SU-DHL-6 (cell line): ENCODE results near the gene KIF2A.

Source experiments
- H2AFZ ChIP-seq: fragments of 200-600 bp; sonication (generic); 2 replicates; pipeline ENCODE4 v1.6.1; 2014; ENCODE audit warnings: low read depth, mild to moderate bottlenecking, moderate library complexity, mixed read lengths, antibody characterized with exemption, low read length; ENCODE audit not compliant: severe bottlenecking
- H3F3A ChIP-seq: fragments of 200-600 bp; shearing (Covaris generic); 2 replicates; pipeline ENCODE4 v1.6.0; 2016; ENCODE audit warnings: antibody characterized with exemption, mild to moderate bottlenecking; ENCODE audit not compliant: insufficient read depth
- H3K27ac ChIP-seq: fragments of 200-600 bp; sonication (generic); 2 replicates; pipeline ENCODE4 v1.5.1; 2016; ENCODE audit warnings: low read depth, mild to moderate bottlenecking, low read length, moderate library complexity, mixed read lengths
- H3K27me3 ChIP-seq: fragments of 200-600 bp; sonication (generic), shearing (Covaris generic); 2 replicates; pipeline ENCODE4 v1.6.0; 2014; ENCODE audit warnings: mild to moderate bottlenecking, low read length
- H3K36me3 ChIP-seq: fragments of 200-600 bp; sonication (generic); 2 replicates; pipeline ENCODE4 v1.6.1; 2014; ENCODE audit warnings: mild to moderate bottlenecking, low read length, mixed read lengths
- H3K4me2 ChIP-seq: fragments of 300-600, 200-600 bp; shearing (Covaris generic), sonication (generic); 2 replicates; pipeline ENCODE4 v1.6.0; 2014; ENCODE audit warnings: low read length, low read depth, mild to moderate bottlenecking; ENCODE audit not compliant: poor library complexity, severe bottlenecking
- H3K4me3 ChIP-seq: fragments of 200-600 bp; sonication (generic); 2 replicates; pipeline ENCODE4 v1.5.1; 2014; ENCODE audit warnings: antibody characterized with exemption, low read length, mild to moderate bottlenecking, mixed read lengths; ENCODE audit not compliant: insufficient read depth, poor library complexity, severe bottlenecking
- H3K79me2 ChIP-seq: fragments of 200-600 bp; sonication (generic); 2 replicates; pipeline ENCODE4 v1.6.1; 2014; ENCODE audit warnings: mild to moderate bottlenecking, low read length, moderate library complexity; ENCODE audit not compliant: insufficient read depth
- H3K9ac ChIP-seq: fragments of 200-600 bp; sonication (generic); 2 replicates; pipeline ENCODE4 v1.7.0; 2014; ENCODE audit warnings: mild to moderate bottlenecking, low read length
- H3K9me2 ChIP-seq: fragments of 200-600 bp; sonication (generic); replicated peaks from 2 replicates; pipeline ENCODE4 v1.6.1; 2014; ENCODE audit warnings: low read length; ENCODE audit not compliant: insufficient read depth
- H3K9me3 ChIP-seq: fragments of 200-600 bp; sonication (generic); 2 replicates; pipeline ENCODE4 v1.6.1; 2014; ENCODE audit warnings: low read length, mixed read lengths; ENCODE audit not compliant: insufficient read depth
- H4K20me1 ChIP-seq: fragments of 200-600 bp; sonication (generic); 2 replicates; pipeline ENCODE4 v1.6.1; 2014; ENCODE audit warnings: low read depth, mild to moderate bottlenecking, antibody characterized with exemption, low read length, moderate library complexity, mixed read lengths
- CTCF ChIP-seq: fragments of 200-600 bp; sonication (generic); IDR thresholded peaks from one replicate; pipeline ENCODE4 v1.5.1; 2017; ENCODE audit warnings: antibody characterized with exemption, mild to moderate bottlenecking, low read length, moderate library complexity; ENCODE audit not compliant: insufficient read depth, poor library complexity, severe bottlenecking
- EZH2phosphoT487 ChIP-seq: fragments of 200-600 bp; sonication (generic), shearing (Covaris generic); conservative IDR thresholded peaks from 2 replicates; pipeline ENCODE4 v1.6.1; 2018; ENCODE audit warnings: mild to moderate bottlenecking, antibody characterized with exemption, low read length, moderate library complexity, mixed read lengths

Gene KIF2A

GRCh38 chr5:62412549-62413329, 106.7 kb downstream of the KIF2A start, which contains the start of gene IPO11:
Gene IPO11, plus strand, starts transcription at chr5:62412763. Its CDS starts 24,517 bp downstream, at chr5:62437280.
- Histone ChIP-seq H3K79me2 (peaks cover 49% of the 10 kb centered on the region), H2AFZ (peak within 1 kb of the TSS; percentile 97)
- no peak for TF ChIP-seq CTCF
- TF ChIP-seq EZH2phosphoT487 = no peak

GRCh38 chr5:62413711-62414110, 107.7 kb downstream of the KIF2A start:
- Histone ChIP-seq H3K9me3 (no peaks in the 10 kb centered on the region), H4K20me1 (peaks cover 3% of the 10 kb centered on the region; the same call in 1 of the 2 replicates), H3K27ac (no peak overlapping the region), H3F3A (0 out of 2 replicates have a peak, but pooled peaks cover 3% of the 10 kb centered on the region), H3K9me2 (no peaks in the 10 kb centered on the region), H3K4me2 (peak overlapping the region; percentile 72), H3K36me3 (no peaks in the 10 kb centered on the region), H3K27me3 (no peaks in the 10 kb centered on the region), H3K4me3 (peak overlapping the region; percentile 90), H3K79me2 (peaks cover 58% of the 10 kb centered on the region), H3K9ac (peak overlapping the region; percentile 76), H2AFZ (no peak overlapping the region)
- TF ChIP-seq CTCF (no peak), EZH2phosphoT487 (no peak)

More at GRCh38 chr5:62412549-62413329, 106.7 kb downstream of the KIF2A start, which contains the start of gene IPO11:
- Histone ChIP-seq H3F3A (0 out of 2 replicates have a peak, but pooled peaks cover 3% of the 10 kb centered on the region), H3K36me3 (no peaks in the 10 kb centered on the region), H3K27ac (no peak within 1 kb of the TSS), H3K27me3 (no peaks in the 10 kb centered on the region), H3K4me2 (peak within 1 kb of the TSS; percentile 97), H3K4me3 (peak within 1 kb of the TSS; percentile 90), H3K9me3 (no peaks in the 10 kb centered on the region), H4K20me1 (peaks cover 3% of the 10 kb centered on the region; the same call in 1 of the 2 replicates), H3K9ac (peak within 1 kb of the TSS; percentile 76), H3K9me2 (no peaks in the 10 kb centered on the region)

- H3K9me3 ChIP-seq = no peaks in the 10 kb centered on the region
- H3K4me2 ChIP-seq = no peak overlapping the region
- TF ChIP-seq EZH2phosphoT487 (no peak), CTCF (no peak)
- no peaks in the 10 kb centered on the region for H3K9me2 ChIP-seq
- 0 out of 2 replicates have a peak, but pooled peaks cover 3% of the 10 kb centered on the region for H3F3A ChIP-seq
- no peak overlapping the region for H2AFZ ChIP-seq
- H3K79me2 ChIP-seq = peaks cover 97% of the 10 kb centered on the region
- no peak overlapping the region for H3K27ac ChIP-seq
- H3K4me3 ChIP-seq = no peak overlapping the region
- H3K36me3 ChIP-seq = no peaks in the 10 kb centered on the region
- H4K20me1 ChIP-seq = peaks cover 9% of the 10 kb centered on the region; the same call in 1 of the 2 replicates
- no peak overlapping the region for H3K9ac ChIP-seq
- H3K27me3 ChIP-seq = no peaks in the 10 kb centered on the region
Measured at GRCh38 chr5:62418462-62419076, 112.6 kb downstream of the KIF2A start.
